ENCODE measurements around the gene TFDP1. TPM values are rescaled to one million over a fixed set of nuclear protein-coding genes. Genes with fewer than 3 reads are reported as not detected.
A peak's percentile ranks its signal among the peaks of the same experiment; 100 is the strongest.

Gene TFDP1, protein sequence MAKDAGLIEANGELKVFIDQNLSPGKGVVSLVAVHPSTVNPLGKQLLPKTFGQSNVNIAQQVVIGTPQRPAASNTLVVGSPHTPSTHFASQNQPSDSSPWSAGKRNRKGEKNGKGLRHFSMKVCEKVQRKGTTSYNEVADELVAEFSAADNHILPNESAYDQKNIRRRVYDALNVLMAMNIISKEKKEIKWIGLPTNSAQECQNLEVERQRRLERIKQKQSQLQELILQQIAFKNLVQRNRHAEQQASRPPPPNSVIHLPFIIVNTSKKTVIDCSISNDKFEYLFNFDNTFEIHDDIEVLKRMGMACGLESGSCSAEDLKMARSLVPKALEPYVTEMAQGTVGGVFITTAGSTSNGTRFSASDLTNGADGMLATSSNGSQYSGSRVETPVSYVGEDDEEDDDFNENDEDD
- 38.8 and 73.0 TPM in 2 replicates for total RNA-seq (2014; rRNA removed; shearing (Covaris generic))

DNA sequence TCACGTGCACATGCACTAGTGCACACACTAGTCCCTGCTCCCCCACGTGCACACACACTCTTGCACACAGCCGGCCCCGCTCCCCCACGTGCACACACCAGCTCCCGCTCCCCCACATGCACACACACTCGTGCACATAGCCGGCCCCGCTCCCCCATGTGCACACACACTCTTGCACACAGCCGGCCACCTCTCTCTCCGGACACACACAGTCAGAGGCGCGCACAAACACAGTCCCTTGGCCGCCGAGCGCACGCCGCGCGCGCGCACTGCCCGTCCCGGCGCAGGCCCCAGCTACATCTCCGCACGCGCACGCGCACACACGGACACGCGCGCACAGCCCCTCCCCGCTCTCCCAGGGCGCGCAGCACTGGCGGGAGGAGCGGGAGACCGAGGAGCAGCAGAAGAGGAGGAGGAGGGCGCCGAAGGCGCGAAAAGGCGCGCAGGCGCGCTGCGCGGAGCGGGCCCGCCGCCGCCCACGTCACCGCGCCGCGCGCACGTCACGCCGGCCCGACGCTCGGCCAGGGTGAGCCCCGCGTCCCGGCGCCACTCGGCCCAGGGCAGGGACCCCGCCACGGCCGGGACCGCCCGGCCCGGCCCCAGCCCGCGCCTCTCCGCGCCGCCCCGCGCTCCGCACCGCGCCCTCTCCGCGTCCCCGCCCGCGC is at the start of gene TFDP1:
TSS of gene TFDP1 (plus strand) at position 549 of the 665 bp plus-strand sequence. CDS start 1,085 bp downstream, outside the sequence.
- peak; percentile 63 for DNase-seq (ENCODE audit: low spot score)

DNA sequence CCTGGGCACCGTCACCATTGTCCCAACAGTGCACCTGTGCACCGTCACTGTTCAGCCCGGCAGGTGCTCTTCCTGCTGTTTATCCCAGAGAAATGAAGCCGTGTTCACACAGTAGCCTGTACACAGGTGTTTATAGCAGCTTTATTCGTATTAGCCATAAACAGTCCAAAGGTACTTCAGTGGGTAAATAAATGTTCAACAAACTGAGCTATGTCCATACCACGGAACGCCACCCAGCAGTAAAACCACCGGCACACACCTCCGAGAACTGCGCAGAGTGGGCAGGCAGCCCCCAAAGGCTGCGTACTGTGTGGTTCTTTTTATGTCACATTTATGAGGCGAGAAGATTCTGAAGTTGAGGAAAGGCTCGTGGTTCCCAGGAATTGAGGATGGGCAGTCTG is 49.2 kb upstream of the TFDP1 start:
- no peak for DNase-seq (ENCODE audit: low spot score)

DNA sequence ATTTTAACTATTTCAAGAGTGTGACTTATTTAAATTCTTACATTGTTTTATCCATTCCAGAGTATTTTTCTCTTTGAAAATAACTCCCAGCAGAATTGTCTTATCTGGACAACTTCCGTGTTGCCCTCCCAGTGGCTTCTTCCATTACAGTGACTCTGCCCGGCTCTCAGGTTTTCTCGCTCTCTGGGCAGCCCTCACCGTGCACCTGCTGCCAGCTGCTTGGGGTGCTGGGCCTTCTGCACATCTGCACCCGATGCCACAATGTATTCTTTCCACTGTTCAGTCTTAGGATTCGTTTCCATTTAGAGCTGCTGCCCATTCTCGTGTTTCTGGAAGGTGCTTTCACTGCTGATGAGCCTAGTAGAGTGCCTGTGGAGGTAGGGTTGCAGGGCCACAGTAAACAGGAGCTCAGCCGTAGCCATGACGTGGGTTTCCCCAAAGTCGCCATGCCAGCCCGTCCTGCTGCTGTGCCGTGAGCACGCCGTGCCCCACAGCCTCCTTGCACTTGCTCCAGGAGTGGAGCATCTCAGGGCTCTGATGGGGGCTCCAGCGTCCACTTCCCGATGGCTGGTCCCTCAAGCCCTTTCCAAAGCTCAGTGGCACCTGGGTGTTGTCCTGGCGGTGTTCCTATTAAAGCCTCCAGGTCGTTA is 48.0 kb upstream of the TFDP1 start:
- no peak for DNase-seq (ENCODE audit: low spot score)

DNA sequence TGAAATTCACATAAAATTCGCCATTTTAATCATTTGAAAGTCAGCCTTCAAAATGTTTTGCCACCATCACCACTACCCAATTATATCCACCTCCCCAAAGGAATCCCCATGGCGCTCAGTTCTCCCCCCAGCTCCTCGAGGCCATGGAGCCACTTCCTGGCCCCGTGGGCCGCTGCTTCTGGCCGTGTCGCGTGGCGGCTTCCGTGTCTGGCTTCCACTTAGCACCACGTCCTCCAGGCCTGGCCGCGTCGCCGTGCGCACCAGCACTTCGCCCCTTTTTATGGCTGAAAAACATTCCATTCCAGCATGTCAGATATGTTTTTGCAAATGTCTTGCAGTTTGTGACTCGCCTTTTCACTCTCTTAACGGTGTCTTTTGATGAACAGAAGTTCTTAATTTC is 47.3 kb upstream of the TFDP1 start:
- DNase-seq (ENCODE audit: low spot score): no peak

DNA sequence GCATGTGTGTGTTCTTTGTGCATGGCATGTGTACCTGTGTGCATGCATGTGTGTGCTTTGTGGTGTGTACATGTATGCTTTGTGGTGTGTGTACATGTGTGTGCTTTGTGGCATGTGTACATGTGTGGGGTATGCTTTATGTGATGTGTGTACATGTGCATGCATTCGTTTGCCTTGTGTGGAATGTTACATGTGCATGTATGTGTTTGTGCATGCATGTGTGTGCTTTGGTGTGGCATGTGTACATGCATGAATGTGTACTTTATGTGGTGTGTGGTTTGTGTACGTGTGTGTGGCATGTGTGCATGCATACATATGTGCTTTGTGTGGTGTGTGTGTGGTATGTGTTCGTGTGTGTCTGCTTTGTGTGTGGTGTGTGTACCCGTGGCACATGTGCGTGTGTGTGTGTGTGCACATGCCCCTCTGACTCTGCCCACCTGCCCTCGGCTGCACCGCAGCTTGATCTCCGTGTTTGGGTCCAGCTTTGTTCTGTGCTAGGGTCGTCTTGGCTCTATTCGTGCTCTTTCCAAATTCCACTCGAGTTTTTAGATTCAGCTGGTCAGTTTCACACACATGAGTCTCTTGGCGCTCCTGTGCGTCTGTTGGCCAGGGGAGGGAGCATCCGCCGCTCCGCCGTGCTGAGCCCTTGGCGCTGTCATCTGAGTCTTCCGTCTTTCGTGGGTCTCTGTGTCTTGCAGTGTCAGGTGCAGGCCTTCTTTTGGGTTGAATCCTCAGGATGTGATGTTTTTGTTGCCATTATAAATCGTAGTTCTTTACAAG is 46.5 kb upstream of the TFDP1 start:
- DNase-seq (ENCODE audit: low spot score): no peak

DNA sequence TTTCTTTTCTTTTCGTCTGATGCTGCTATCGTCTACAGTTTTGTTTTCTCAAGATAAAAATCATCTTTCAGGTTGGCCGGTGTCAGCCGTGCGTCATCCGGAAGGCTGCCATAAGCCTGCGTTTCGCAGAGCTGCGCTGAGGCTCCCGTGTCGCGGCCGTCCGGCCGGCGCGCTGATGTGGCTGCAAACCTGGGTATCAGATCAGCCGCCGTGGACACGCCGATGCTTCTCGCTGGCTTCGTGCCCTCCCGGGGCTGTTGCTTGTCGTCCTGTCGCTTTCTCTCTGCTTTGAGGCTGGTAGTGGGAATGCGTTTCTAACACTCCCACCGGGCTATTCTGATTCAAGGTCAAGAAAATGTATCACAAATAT is 45.9 kb upstream of the TFDP1 start:
- no peak for DNase-seq (ENCODE audit: low spot score)

DNA sequence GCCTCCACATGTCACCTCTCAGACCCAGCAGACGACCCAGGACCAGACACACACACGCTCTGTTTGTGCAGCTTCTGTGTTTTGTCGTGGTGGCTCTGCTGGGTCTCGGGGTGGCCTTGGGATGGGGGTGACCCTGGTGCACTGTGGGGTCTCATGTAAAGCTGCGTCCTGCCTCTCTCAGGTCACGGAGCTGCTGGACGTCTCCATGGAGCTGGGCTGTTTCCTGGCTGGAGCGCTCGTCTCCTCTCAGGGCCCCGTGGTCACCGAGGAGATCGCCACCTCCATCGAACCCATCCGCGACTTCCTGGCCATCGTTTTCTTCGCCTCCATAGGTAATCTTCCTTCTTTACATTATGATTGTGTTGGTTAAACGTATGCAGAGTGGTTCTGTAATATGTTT is 45.4 kb upstream of the TFDP1 start:
- no peak for DNase-seq (ENCODE audit: low spot score)

DNA sequence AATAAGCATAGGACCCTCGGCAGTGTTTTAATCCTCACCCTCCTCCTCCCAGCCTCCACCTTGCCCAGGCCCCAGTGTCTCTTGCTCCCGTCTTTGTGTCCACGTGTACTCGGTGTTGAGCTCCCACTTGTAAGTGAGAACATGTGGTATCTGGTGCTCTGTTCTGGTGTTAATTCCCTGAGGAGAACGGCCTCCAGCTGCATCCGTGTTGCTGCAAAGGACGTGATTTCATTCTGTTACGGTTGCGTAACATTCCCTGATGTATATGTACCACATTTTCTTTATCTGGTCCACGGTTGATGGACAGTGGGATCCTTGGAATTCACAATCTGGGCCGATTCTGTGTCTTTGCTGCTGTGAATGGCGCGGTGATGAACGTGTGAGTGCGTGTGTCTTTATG is 44.7 kb upstream of the TFDP1 start:
- DNase-seq (ENCODE audit: low spot score): no peak

DNA sequence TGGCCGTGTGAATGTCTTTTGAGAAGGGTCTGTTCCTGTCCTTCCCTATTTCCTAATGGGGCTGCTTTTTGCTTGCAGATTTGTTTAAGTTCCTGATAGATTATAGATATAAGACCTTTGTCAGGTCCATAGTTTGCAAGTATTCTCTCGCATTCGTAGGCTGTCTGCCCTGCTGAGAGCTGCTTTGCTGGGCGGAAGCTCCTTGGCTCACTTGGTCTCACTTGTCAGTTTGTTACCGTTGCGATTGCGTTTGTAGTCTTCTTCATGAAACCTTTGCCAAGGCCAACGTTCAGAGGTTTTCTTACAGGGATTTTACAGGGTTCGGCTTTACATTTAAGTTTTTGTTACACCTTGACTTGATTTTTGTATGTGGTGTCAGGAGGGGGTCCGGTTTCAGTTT is 44.0 kb upstream of the TFDP1 start:
- DNase-seq (ENCODE audit: low spot score): no peak

DNA sequence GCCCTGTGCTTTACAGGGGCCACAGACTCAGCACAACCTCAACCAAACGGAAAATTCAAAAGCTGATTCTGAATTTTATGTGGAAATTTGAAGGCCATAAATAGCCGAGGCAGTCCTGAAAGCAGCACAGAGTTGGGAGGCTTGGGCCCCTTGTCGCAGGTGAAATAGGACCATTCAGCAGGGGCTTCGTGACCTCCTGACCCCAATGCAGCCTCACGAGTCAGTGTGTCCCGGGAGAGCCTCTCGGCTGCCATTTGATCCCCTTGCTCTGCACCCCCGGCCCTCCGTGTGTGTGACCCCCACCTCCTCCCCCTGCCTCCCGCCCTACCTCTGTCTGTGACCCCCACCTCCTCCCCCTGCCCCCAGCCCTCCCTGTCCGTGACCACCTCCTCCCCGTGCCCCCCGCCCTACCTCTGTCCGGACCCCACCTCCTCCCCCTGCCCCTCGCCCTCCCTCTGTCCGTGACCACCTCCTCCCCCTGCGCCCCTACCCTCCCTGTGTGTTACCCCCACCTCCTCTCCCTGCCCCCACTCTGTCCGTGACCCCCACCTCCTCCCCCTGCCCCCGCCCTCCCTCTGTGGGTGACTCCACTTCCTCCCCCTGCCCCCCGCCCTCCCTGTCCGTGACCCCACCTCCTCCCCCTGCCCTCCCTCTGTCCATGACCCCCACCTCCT is 41.7 kb upstream of the TFDP1 start:
- DNase-seq (ENCODE audit: low spot score): no peak

DNA sequence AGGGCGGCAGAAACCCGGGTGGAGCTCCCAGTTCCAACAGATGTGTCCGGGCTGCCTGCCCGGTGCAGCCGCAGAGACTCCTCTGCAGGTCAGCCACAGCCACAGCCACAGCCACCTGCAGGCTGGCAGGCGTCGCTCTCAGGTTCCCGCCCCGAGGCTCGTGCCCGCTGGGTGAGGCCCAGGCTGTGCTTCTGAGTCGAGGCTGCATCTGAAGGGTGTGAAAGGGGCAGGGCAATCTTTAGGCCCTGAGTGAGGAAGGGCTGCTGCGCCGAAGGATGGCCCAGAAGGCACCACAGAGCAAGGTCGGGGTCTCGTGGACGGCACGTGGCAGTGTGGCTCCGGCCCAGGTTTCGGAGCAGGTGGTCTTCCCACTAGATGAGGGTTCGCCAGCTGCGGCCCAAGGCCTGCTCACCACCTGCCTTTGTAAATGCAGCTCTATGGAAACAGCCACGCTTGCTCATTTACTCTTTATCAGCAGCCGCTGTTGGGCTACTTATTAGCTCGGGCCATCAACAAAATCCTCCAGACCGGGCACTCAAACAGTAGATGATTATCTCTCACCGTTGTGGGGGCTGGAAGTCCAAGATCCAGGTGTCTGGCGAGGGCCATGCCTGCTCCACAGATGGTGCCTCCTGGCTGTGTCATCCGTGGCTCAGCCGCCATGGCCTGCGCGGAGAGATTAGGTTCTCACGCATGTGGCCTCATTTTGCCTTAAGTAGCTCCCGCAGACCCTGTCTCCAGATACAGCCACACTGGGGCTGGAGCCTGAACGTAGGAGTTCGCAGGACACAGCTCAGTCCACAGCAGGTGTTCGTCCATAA is 40.3 kb upstream of the TFDP1 start:
- no peak for DNase-seq (ENCODE audit: low spot score)

DNA sequence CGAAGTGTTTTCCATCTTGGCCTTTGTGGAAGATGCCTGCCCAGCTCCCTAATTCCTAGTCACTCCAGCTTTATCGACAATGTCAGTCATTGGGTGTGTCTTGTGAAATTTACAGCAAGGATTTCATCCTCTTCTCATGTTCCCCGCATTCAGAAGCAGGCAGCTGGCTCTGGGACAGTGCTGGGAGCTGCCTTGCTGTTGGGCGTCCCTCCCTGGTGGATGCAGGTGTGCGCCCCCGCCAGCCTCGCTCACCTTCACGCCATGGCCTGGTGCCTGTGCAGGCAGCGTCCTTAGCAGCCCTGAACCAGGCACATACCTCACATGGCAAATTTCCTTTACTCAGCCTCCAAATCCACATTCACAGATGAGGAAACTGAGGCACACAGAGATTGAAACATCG is 39.7 kb upstream of the TFDP1 start:
- no peak for DNase-seq (ENCODE audit: low spot score)

DNA sequence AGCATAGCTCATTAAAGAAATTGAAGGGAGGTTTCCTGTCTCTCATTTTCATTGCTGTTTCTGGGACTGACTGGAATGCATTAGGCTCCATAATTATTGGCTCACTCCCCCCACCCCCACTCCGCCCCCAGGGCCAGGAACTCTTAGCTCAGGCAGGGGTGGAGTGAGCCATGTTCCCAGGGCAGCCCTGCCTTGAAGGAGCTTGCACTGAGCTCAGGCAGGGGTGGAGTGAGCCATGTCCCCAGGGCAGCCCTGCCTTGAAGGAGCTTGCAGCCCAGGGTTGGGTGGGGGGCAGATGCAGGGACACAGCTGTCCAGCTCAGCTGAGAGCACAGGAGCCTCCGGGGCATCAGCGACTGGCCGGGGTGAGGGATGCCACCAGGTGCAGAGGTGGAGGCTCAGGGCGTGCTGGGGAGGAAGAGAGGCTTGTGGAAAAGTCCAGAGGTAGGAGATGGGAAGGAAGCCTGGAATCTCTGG is 39.1 kb upstream of the TFDP1 start:
- DNase-seq (ENCODE audit: low spot score): no peak

DNA sequence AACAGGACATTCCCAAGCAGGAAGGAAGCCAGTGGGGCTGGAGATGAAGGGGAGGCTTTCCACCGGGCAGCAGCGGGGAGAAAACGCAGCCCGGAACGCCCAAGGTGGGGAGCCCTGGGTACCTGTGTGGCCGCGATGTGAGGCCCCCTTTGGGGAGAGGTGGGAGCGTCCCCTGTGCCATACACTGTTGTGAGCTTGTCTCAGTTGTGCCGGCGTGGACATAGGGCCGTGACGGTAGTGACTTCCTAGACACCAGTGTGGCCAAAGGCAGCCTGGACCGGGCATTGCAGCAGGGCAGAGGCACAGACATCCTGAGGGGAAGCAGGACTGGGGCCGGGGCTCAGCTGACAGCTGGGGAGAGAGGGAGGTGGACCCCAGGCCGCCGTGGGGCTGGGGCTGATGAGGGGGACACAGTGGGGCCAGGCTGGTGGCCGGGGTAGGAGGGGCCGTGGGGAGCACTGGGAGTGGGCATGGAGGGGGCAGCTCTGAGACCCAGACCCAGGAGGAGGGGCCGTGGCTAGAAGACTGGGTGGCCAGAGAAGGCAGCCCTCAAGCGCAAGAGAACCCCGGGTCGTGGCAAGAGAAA is 38.5 kb upstream of the TFDP1 start:
- no peak for DNase-seq (ENCODE audit: low spot score)

DNA sequence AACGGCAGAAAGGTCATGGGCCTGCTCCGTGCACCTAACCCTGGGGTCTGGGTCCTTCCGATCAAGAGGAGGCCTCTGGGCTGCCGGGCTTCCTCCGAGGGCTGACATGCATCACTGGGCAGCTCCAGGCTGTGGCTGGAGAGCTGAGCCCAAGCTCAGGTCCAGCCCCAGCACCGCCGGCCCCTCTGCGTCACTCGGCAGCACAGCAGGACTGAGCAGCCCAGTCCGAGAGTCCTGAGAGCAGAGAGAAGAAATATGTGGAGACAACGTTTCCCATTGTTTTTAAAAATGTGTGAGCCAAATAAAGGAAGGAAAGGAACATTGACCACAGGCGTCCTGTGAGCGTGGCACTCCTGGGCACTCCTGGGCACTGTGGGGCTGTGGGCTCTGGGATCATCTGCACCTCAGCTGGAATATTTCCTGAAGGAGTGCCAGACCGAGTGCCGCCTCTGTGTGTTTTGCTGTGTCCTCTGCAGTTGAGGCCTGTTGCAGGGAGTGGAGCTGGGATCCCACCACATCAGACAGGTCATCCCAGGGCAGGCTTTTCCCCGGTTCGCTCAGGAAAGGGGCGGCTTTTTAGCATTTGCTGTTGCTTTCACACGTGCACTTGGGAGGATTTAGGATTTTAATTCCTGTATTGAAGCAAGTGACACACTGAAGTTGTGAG is 37.8 kb upstream of the TFDP1 start:
- DNase-seq (ENCODE audit: low spot score): no peak

DNA sequence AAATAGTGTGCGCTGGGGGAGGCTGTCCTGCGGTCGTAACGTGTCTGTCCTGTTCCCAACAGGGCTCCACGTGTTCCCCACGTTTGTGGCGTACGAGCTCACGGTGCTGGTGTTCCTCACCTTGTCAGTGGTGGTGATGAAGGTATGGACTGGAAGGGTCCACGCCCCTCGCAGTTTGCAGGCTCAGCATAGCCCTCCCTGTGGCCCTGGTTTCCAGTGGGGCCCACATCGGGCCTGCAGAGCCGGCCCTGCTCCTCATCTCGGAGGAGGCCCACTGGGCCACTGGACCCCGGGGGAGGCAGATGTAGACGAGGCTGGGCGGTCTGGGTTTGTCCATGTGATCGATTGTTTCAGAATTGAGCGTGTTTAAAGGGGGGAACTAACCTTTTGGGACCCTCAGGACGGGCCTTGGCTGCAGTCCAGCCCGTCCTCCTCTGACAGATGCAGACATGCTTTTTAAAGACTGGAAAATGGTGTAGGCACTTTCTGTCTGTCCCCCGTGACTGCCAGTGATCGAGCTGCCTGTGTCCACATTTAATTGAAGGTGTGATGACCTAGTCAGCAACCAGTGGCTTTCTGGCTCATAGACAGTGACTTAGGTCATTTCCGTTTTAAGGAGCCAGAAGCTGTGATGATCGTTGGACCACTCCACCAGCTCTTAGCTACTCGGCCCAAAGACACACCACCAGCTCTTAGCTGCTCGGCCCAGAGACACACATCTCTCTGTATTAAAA is 37.1 kb upstream of the TFDP1 start:
- no peak for DNase-seq (ENCODE audit: low spot score)

DNA sequence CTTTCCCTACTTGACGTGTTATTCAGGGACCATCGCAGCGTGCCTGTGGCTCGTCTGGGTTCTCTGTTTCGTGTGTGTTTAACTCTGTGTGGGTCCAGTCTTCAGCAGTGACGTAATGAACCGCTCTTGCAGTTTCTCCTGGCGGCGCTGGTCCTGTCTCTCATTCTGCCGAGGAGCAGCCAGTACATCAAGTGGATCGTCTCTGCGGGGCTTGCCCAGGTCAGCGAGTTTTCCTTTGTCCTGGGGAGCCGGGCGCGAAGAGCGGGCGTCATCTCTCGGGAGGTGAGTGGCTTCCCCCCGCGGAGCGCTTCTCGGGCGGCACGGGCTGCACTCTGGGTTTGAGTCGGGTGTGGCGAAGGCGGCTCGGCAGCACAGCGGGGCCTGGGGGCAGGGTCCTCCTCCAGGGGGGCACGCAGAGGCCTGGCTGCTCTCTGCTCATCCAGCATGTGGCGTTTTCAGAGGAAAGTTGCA is 36.3 kb upstream of the TFDP1 start:
- no peak for DNase-seq (ENCODE audit: low spot score)

DNA sequence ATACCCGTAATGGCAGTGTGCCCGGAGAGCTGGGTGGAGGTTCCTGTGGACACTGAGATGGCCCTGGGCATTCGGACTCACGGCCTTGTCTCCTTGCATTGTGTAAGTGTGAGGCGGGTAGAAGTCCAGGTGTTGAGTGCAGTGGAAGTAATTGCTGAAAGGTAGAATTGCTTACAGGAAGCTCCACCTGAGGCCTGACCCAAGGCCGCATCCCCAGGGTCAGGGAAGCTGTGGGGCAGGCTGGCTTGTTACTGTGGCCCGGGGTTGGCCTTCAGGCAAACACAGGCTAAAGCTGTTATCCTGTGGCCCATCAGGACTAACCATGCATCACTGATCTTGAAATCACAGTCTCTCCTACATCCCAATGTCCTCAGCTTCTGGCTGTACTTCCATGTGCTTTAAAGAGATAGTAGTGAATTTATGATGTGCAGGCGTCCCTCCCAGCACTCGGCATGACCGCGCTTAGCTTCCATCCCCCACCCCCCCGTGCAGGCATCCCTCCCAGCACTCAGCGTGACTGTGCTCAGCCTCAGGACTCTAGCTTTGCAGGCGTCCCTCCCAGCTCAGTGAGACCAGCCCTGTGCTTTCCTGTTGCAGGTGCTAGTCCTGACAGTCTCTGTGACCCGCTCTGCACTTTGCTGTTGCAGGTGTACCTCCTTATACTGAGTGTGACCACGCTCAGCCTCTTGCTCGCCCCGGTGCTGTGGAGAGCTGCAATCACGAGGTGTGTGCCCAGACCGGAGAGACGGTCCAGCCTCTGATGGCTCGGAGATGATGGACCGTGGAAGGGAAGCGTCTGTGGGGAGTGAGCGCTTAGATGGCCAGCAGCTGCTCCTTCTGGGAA is 35.6 kb upstream of the TFDP1 start:
- no peak for DNase-seq (ENCODE audit: low spot score)
